Activated CD8-positive, alpha-beta memory T cell treated with anti-CD3 and anti-CD28 coated beads for 36 hours (primary cell): ENCODE data around the gene NKAP. TPM values are rescaled to one million over a fixed set of nuclear protein-coding genes. Genes with fewer than 3 reads are reported as not detected.
"Not testable (repeated sequence)": the region's sequence is repeated elsewhere in the genome, so short reads cannot be mapped to it uniquely, and the experiment has no call there.

Source experiments
- CTCF ChIA-PET: fragments of 350-600 bp; sonication (Branson Sonifier 250); formaldehyde crosslinking; loops from one replicate; lab custom pipeline; 2021; ENCODE audit warnings: antibody characterized with exemption; lab: Charles Lee
- POLR2A ChIA-PET: fragments of 350-600 bp; sonication (Branson Sonifier 250); formaldehyde crosslinking; loops from one replicate; lab custom pipeline; 2021; ENCODE audit warnings: antibody characterized with exemption; lab: Charles Lee
- total RNA-seq, 2 experiments: library from RNA; stranded (reverse); gene quantifications; one replicate each; pipeline ENCODE4 v1.2.3, GENCODE V29; 2021

NKAP gene
- total RNA-seq, 2 experiments from 2014 or later: 9.3 to 11.5 TPM

GRCh38 chrX:119942831-119943184 is 743 bp downstream of the NKAP start:
- POLR2A ChIA-PET: no interaction called here
- CTCF ChIA-PET: no interaction called here

GRCh38 chrX:119942173-119942819 is 1.3 kb downstream of the NKAP start:
- ChIA-PET POLR2A (no interaction called here), CTCF (no interaction called here)

- ChIA-PET CTCF (interaction anchor here (0.8 kb wide), 1 partner anchor 156 kb away, joined by 3 read pairs; no protein-coding TSS in a partner anchor), POLR2A (interaction anchor here (0.5 kb wide), 1 partner anchor 345 kb away, joined by 10 read pairs; no protein-coding TSS in a partner anchor)
Observed at GRCh38 chrX:119941336-119941735, 2.2 kb downstream of the NKAP start.

GRCh38 chrX:119935215-119935874 is 8.2 kb downstream of the NKAP start:
- CTCF ChIA-PET: no interaction called here
- POLR2A ChIA-PET: no interaction called here

GRCh38 chrX:119922391-119922790 is 21.2 kb downstream of the NKAP start:
- POLR2A ChIA-PET, CTCF ChIA-PET: not testable (repeated sequence)

GRCh38 chrX:119919835-119920585 is 23.5 kb downstream of the NKAP start:
- POLR2A ChIA-PET: no interaction called here
- CTCF ChIA-PET: interaction anchor here (0.5 kb wide), 1 partner anchor 21 kb away, joined by 3 read pairs; no protein-coding TSS in a partner anchor

GRCh38 chrX:119917877-119918276 is 25.7 kb downstream of the NKAP start:
- ChIA-PET CTCF (no interaction called here), POLR2A (no interaction called here)

GRCh38 chrX:119916310-119916709 is 27.2 kb downstream of the NKAP start:
- ChIA-PET CTCF (no interaction called here), POLR2A (no interaction called here)

- POLR2A ChIA-PET: no interaction called here
- CTCF ChIA-PET: interaction anchor here (0.9 kb wide), 1 partner anchor 13 kb away, joined by 5 read pairs; no protein-coding TSS in a partner anchor
Observed at GRCh38 chrX:119900976-119901375, 42.6 kb downstream of the NKAP start.

GRCh38 chrX:119899125-119899524 is 44.4 kb downstream of the NKAP start:
- CTCF ChIA-PET: interaction anchor here (0.7 kb wide), 2 partner anchors 21 to 46 kb away, joined by 3 read pairs; no protein-coding TSS in a partner anchor

GRCh38 chrX:119895843-119896326 is 47.7 kb downstream of the NKAP start, which contains the start of gene AKAP14:
AKAP14 (plus strand) TSS chrX:119895893; CDS start chrX:119903224, 7,331 bp downstream.
- ChIA-PET CTCF (no interaction called here), POLR2A (no interaction called here)

More at GRCh38 chrX:119899125-119899524, 44.4 kb downstream of the NKAP start:
- POLR2A ChIA-PET: no interaction called here

GRCh38 chrX:119891961-119892692 is 51.4 kb downstream of the NKAP start:
- CTCF ChIA-PET, POLR2A ChIA-PET: not testable (repeated sequence)

GRCh38 chrX:119890626-119891025 is 52.9 kb downstream of the NKAP start:
- CTCF ChIA-PET, POLR2A ChIA-PET: not testable (repeated sequence)

GRCh38 chrX:119887721-119888425 is 55.7 kb downstream of the NKAP start:
- CTCF ChIA-PET: interaction anchor here (0.6 to 1.2 kb wide), 3 partner anchors 13 to 435 kb away, joined by 3 to 5 read pairs (median 4); no protein-coding TSS in a partner anchor
- POLR2A ChIA-PET: interaction anchor here (0.5 kb wide), 2 partner anchors 11 to 14 kb away, joined by 3 to 4 read pairs; no protein-coding TSS in a partner anchor

GRCh38 chrX:119885554-119886428 is 57.8 kb downstream of the NKAP start:
- CTCF ChIA-PET: no interaction called here

GRCh38 chrX:119880552-119881437 is 62.8 kb downstream of the NKAP start:
- ChIA-PET POLR2A (interaction anchor here (0.7 kb wide), 1 partner anchor 54 kb away, joined by 3 read pairs; no protein-coding TSS in a partner anchor), CTCF (no interaction called here)

More at GRCh38 chrX:119885554-119886428, 57.8 kb downstream of the NKAP start:
- POLR2A ChIA-PET: no interaction called here
